Naive thymus-derived CD4-positive, alpha-beta T cell (primary cell): Measurements from ENCODE around the gene PTPRN2. TPM values are rescaled to one million over a fixed set of nuclear protein-coding genes. Genes with fewer than 3 reads are reported as not detected.
"Not testable (repeated sequence)": the region's sequence is repeated elsewhere in the genome, so short reads cannot be mapped to it uniquely, and the experiment has no call there.

Experiments
- ATAC-seq: fragments of 150-1000 bp; cut with Tn5 transposase; 2 replicates; pipeline ENCODE4 v1.10.0; 2021; ENCODE audit warnings: mild to moderate bottlenecking, moderate library complexity
- CTCF ChIA-PET: fragments of 350-600 bp; sonication (Branson Sonifier 250); formaldehyde crosslinking; loops from one replicate; lab custom pipeline; 2021; ENCODE audit warnings: antibody characterized with exemption; lab: Charles Lee
- POLR2A ChIA-PET: fragments of 350-600 bp; sonication (Branson Sonifier 250); formaldehyde crosslinking; loops from one replicate; lab custom pipeline; 2021; ENCODE audit warnings: antibody characterized with exemption, inconsistent platforms; lab: Charles Lee
- DNase-seq, 9 donors: peaks; one replicate each; pipeline versions ENCODE4 v3.0.0 to v3.0.0-alpha.2; 2020 to 2022; ENCODE audit warnings: mixed read lengths in 1 of 9
- H3K27ac ChIP-seq: one replicate; pipeline ENCODE4 v1.7.0; 2013; ENCODE audit warnings: mild to moderate bottlenecking, low read depth, low read length, moderate library complexity
- H3K27me3 ChIP-seq, 2 donors: one replicate each; pipeline ENCODE4 v1.7.0; 2013; ENCODE audit warnings: low read length in 2 of 2, mild to moderate bottlenecking in 2 of 2, moderate library complexity in 2 of 2; ENCODE audit not compliant: control insufficient read depth in 2 of 2, insufficient read depth in 2 of 2
- H3K36me3 ChIP-seq, 3 experiments: 1 replicate in 2 of 3; 2 replicates in 1 of 3; pipeline ENCODE4 v1.7.0; 2013; ENCODE audit warnings: low read length in 3 of 3, mild to moderate bottlenecking in 3 of 3, moderate library complexity in 1 of 3; ENCODE audit not compliant: insufficient read depth in 3 of 3, control insufficient read depth in 2 of 3
- H3K4me1 ChIP-seq, 2 donors: one replicate each; pipeline ENCODE4 v1.7.0; 2013; ENCODE audit warnings: low read length in 2 of 2, mild to moderate bottlenecking in 2 of 2, moderate library complexity in 1 of 2; ENCODE audit not compliant: control insufficient read depth in 2 of 2, insufficient read depth in 2 of 2
- H3K4me3 ChIP-seq: 2 replicates; pipeline ENCODE4 v1.7.0; 2013; ENCODE audit warnings: mild to moderate bottlenecking, low read length
- H3K9me3 ChIP-seq, 3 experiments: 1 replicate in 2 of 3; 2 replicates in 1 of 3; pipeline ENCODE4 v1.7.0; 2013; ENCODE audit warnings: low read length in 3 of 3; ENCODE audit not compliant: control insufficient read depth in 2 of 3
- H3K27ac Mint-ChIP-seq, 9 donors: one replicate each; pipeline ENCODE4 v1.8.0; 2020 to 2022; ENCODE audit warnings: mixed read lengths in 9 of 9, mild to moderate bottlenecking in 8 of 9, moderate library complexity in 5 of 9, inconsistent platforms in 2 of 9
- H3K27me3 Mint-ChIP-seq, 5 donors: one replicate each; pipeline ENCODE4 v1.8.0; 2021 to 2022; ENCODE audit warnings: mixed read lengths in 5 of 5, mild to moderate bottlenecking in 1 of 5
- H3K36me3 Mint-ChIP-seq, 5 donors: one replicate each; pipeline ENCODE4 v1.8.0; 2020 to 2022; ENCODE audit warnings: mixed read lengths in 5 of 5, mild to moderate bottlenecking in 3 of 5, inconsistent platforms in 1 of 5
- H3K4me1 Mint-ChIP-seq, 7 donors: one replicate each; pipeline ENCODE4 v1.8.0; 2020 to 2022; ENCODE audit warnings: mixed read lengths in 7 of 7, mild to moderate bottlenecking in 3 of 7, inconsistent platforms in 1 of 7
- H3K4me3 Mint-ChIP-seq, 10 donors: one replicate each; pipeline ENCODE4 v1.8.0; 2020 to 2022; ENCODE audit warnings: mild to moderate bottlenecking in 10 of 10, mixed read lengths in 10 of 10, moderate library complexity in 6 of 10, inconsistent platforms in 2 of 10
- H3K9me3 Mint-ChIP-seq, 11 donors: one replicate each; pipeline ENCODE4 v1.8.0; 2020 to 2022; ENCODE audit warnings: mixed read lengths in 11 of 11, mild to moderate bottlenecking in 4 of 11, inconsistent platforms in 1 of 11, moderate library complexity in 1 of 11
- intact Hi-C, 2 donors: fragments of 100-400 bp; cut with micrococcal nuclease; formaldehyde crosslinking; loops; one replicate each; pipeline ENCODE4 v1.15.1; 2023
- polyA plus RNA-seq, 2 donors: library from polyadenylated mRNA; unstranded; fragments of 300-500 nt; fragmentation: Illumina TruSeq; gene quantifications; one replicate each; pipeline ENCODE4 v1.2.3, GENCODE V29; 2021
- total RNA-seq, 6 experiments: library from RNA in 5 of 6; stranded (reverse) in 5 of 6; gene quantifications; 1 replicate in 5 of 6; 2 replicates in 1 of 6; pipeline ENCODE4 v1.2.3 and lab custom pipeline; 2021 to 2026

PTPRN2 gene
- total and polyA plus RNA-seq, 7 experiments from 2014 or later = 0.58 to 2.3 (median 1.4) TPM

DNA sequence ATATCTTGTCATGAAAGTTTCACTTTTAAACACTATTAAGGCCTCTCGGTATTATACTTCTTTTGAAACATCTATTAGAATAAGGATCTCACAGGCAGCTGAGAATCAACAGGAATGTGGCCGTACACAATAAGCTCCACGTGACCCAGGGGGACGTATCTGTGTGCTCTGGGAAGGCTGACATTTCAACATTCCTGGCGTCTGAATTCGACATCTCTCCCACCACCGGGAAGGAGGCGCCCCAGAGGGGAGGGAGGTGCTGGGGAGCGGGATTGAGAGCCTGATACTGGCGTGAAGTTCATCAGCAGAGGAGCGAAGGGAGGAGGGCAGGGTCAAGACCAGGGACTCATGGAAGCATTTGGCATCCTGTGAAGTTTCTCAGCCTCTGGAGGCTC is 849.6 kb downstream of the PTPRN2 start:
- ChIA-PET CTCF (interaction anchor here (0.6 kb wide), 1 partner anchor 35 kb away, joined by 3 read pairs; no protein-coding TSS in a partner anchor), POLR2A (no interaction called here)
- intact Hi-C loops = no loop called here
- Mint-ChIP-seq H3K9me3 (peaks cover 0 to 2% (median 0%) of the 10 kb centered on the region in 11 donors), H3K27me3 (peaks cover 0 to 31% (median 2%) of the 10 kb centered on the region in 5 donors), H3K27ac (no peak overlapping the region), H3K4me1 (peaks cover 0 to 4% (median 0%) of the 10 kb centered on the region in 7 donors), H3K36me3 (no peaks in the 10 kb centered on the region), H3K4me3 (no peak overlapping the region)
- Histone ChIP-seq H3K4me1 (no peaks in the 10 kb centered on the region), H3K27ac (no peak overlapping the region), H3K4me3 (no peak overlapping the region), H3K9me3 (no peaks in the 10 kb centered on the region), H3K36me3 (no peaks in the 10 kb centered on the region), H3K27me3 (no peaks in the 10 kb centered on the region)
- no peak for DNase-seq
- no peak for ATAC-seq

DNA sequence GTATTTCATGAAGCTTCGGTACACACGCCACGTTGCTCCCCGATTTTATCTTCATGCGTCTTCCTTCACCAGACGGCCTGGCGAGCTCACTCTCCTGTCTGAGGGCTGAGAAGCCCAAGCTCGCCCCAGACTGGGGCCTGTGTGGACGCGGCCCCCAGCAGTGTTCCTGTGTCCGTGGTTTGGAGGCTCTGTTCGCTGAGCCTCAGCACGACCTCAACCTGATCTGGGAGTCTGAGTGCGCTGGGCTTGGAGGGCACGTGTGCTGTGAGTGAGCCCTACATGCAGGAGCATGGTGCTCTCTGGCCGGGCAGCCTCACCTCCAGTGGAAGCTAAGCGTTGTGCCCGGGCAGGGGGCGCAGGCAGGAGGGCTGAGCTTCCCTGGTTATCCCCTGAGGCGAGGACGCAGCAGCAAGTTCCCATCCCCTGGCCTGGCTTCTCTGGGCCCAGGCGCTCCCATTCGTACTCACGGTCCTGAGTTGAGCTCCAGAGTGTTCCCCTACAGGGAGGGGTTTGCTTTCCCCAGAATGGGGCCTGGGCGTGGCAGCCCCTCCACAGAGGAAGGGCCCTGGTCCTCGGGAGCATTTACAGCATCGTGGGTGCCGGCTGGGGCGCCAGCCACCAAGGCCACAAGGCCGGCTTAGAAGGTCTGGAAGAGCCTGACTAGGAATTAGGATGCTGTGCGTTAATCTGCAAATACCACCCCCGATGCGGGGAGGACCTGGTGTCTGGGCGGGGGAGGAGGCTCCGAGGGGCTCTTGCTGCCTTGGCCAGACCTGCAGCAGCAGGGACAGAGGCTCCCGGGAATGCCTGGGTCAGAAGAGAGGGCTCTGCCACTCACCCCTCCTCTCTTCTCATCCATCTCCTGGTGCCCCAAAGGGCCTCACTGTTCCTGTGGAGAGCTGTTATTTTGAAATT is 850.2 kb downstream of the PTPRN2 start:
- Histone ChIP-seq H3K27ac (no peak overlapping the region), H3K4me1 (no peaks in the 10 kb centered on the region), H3K27me3 (no peaks in the 10 kb centered on the region), H3K4me3 (no peak overlapping the region), H3K36me3 (no peaks in the 10 kb centered on the region), H3K9me3 (no peaks in the 10 kb centered on the region)
- H3K27me3 Mint-ChIP-seq = peaks cover 0 to 31% (median 2%) of the 10 kb centered on the region in 5 donors
- H3K4me3 Mint-ChIP-seq = no peak overlapping the region
- ATAC-seq (no peak), DNase-seq (no peak)
- CTCF ChIA-PET = interaction anchor here (0.6 kb wide), 1 partner anchor 34 kb away, joined by 3 read pairs; no protein-coding TSS in a partner anchor
- peaks cover 0 to 4% (median 0%) of the 10 kb centered on the region in 7 donors for H3K4me1 Mint-ChIP-seq
- H3K36me3 Mint-ChIP-seq = no peaks in the 10 kb centered on the region
- POLR2A ChIA-PET = no interaction called here
- intact Hi-C loops = no loop called here
- H3K9me3 Mint-ChIP-seq = peaks cover 0 to 2% (median 0%) of the 10 kb centered on the region in 11 donors
- H3K27ac Mint-ChIP-seq = no peak overlapping the region

DNA sequence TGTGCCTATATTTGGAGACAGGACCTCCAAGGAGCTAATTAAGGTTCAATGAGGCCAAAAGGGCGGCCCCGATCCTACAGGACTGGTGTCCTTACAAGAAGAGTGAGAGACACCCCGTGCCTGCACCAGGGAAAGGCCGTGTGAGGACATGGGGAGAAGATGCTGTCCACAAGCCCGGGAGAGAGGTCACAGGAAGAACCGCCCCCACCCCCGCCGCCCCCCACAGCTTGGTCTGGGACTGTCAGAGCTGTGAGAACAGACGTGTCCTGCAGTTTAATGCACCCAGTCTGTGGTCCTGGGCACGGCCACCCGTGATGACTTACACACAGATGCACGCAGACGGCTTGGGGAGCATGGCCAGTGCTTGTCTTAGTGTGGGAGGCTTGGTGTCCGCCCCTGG is 851.3 kb downstream of the PTPRN2 start:
- no peaks in the 10 kb centered on the region for H3K36me3 Mint-ChIP-seq
- ChIA-PET CTCF (no interaction called here), POLR2A (no interaction called here)
- H3K27ac Mint-ChIP-seq = no peak overlapping the region
- Histone ChIP-seq H3K4me3 (no peak overlapping the region), H3K27ac (no peak overlapping the region), H3K36me3 (no peaks in the 10 kb centered on the region), H3K27me3 (no peaks in the 10 kb centered on the region), H3K9me3 (no peaks in the 10 kb centered on the region), H3K4me1 (no peaks in the 10 kb centered on the region)
- no peak for ATAC-seq
- peaks cover 0 to 24% (median 2%) of the 10 kb centered on the region in 5 donors for H3K27me3 Mint-ChIP-seq
- no peak for DNase-seq
- H3K4me3 Mint-ChIP-seq = no peak overlapping the region
- intact Hi-C loops = no loop called here
- peaks cover 0 to 4% (median 0%) of the 10 kb centered on the region in 7 donors for H3K4me1 Mint-ChIP-seq
- peaks cover 0 to 2% (median 0%) of the 10 kb centered on the region in 11 donors for H3K9me3 Mint-ChIP-seq

- Histone ChIP-seq H3K36me3 (no peaks in the 10 kb centered on the region), H3K4me3 (no peak overlapping the region), H3K27ac (no peak overlapping the region), H3K9me3 (no peaks in the 10 kb centered on the region), H3K27me3 (no peaks in the 10 kb centered on the region), H3K4me1 (no peaks in the 10 kb centered on the region)
- peaks cover 0 to 20% (median 2%) of the 10 kb centered on the region in 5 donors for H3K27me3 Mint-ChIP-seq
- ChIA-PET CTCF (no interaction called here), POLR2A (no interaction called here)
- H3K27ac Mint-ChIP-seq = no peak overlapping the region
- H3K9me3 Mint-ChIP-seq = peaks cover 0 to 2% (median 0%) of the 10 kb centered on the region in 11 donors
- peaks cover 0 to 4% (median 0%) of the 10 kb centered on the region in 7 donors for H3K4me1 Mint-ChIP-seq
- H3K36me3 Mint-ChIP-seq = no peaks in the 10 kb centered on the region
- H3K4me3 Mint-ChIP-seq = no peak overlapping the region
- no peak for ATAC-seq
- no peak for DNase-seq
- intact Hi-C loops = no loop called here
Measured at GRCh38 chr7:157735826-157736225, 851.8 kb downstream of the PTPRN2 start.

- intact Hi-C loops = no loop called here
- H3K36me3 Mint-ChIP-seq = no peaks in the 10 kb centered on the region
- H3K4me3 ChIP-seq = no peak overlapping the region
- no peaks in the 10 kb centered on the region for H3K4me1 ChIP-seq
- H3K27me3 ChIP-seq = no peaks in the 10 kb centered on the region
- H3K4me3 Mint-ChIP-seq = no peak overlapping the region
- H3K9me3 Mint-ChIP-seq = peaks cover 0 to 2% (median 0%) of the 10 kb centered on the region in 11 donors
- no peak overlapping the region for H3K27ac ChIP-seq
- ATAC-seq (no peak), DNase-seq (no peak)
- no peaks in the 10 kb centered on the region for H3K36me3 ChIP-seq
- CTCF ChIA-PET = no interaction called here
- peaks cover 0 to 4% (median 0%) of the 10 kb centered on the region in 7 donors for H3K4me1 Mint-ChIP-seq
- H3K9me3 ChIP-seq = no peaks in the 10 kb centered on the region
- POLR2A ChIA-PET = no interaction called here
- H3K27ac Mint-ChIP-seq = no peak overlapping the region
- peaks cover 0 to 17% (median 2%) of the 10 kb centered on the region in 5 donors for H3K27me3 Mint-ChIP-seq
Measured at GRCh38 chr7:157734676-157735640, 852.7 kb downstream of the PTPRN2 start.

DNA sequence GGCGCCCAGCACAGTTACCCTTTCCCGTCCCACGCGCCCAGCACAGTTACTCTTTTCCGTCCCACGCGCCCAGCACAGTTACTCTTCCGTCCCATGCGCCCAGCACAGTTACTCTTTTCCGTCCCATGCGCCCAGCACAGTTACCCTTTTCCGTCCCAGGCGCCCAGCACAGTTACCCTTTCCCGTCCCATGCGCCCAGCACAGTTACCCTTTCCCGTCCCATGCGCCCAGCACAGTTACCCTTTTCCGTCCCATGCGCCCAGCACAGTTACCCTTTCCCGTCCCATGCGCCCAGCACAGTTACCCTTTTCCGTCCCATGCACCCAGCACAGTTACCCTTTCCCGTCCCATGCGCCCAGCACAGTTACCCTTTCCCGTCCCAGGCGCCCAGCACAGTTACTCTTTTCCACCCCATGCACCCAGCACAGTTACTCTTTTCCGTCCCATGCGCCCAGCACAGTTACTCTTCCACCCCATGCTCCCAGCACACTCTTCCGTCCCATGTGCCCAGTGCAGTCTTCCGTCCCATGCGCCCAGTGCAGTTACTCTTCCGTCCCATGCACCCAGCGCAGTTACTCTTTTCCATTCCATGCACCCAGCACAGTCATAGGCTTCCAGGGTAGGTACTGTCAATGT is 853.7 kb downstream of the PTPRN2 start:
- POLR2A ChIA-PET, DNase-seq, H3K9me3 Mint-ChIP-seq, CTCF ChIA-PET, intact Hi-C loops, H3K27me3 ChIP-seq, H3K4me1 Mint-ChIP-seq, H3K4me3 ChIP-seq, H3K4me3 Mint-ChIP-seq, H3K27ac ChIP-seq, H3K4me1 ChIP-seq, H3K9me3 ChIP-seq, H3K36me3 ChIP-seq, H3K27me3 Mint-ChIP-seq, H3K36me3 Mint-ChIP-seq, ATAC-seq: not testable (repeated sequence)
- H3K27ac Mint-ChIP-seq = peak overlapping the region in 1 of 9 donors; percentile 33
